Ovary (tissue), 9 donors: Measurements from ENCODE around the gene PAK5. TPM values are rescaled to one million over a fixed set of nuclear protein-coding genes. Genes with fewer than 3 reads are reported as not detected.

ENCODE experiments used
- DNase-seq, 5 donors: peaks; one replicate each; pipeline ENCODE4 v3.0.0-alpha.2; 2019 to 2020
- H3K27ac ChIP-seq, 2 donors: fragments of 200-600 bp; one replicate each; pipeline versions ENCODE4 v1.5.1 to v1.8.0; 2019 to 2022
- H3K27me3 ChIP-seq: fragments of 200-600 bp; one replicate; pipeline ENCODE4 v1.8.0; 2022
- H3K36me3 ChIP-seq: fragments of 200-600 bp; sonication (generic); one replicate; pipeline ENCODE4 v1.5.1; 2019
- H3K4me1 ChIP-seq: one replicate; pipeline ENCODE4 v1.8.1; 2013; ENCODE audit warnings: mild to moderate bottlenecking, moderate library complexity; ENCODE audit not compliant: insufficient read depth
- H3K4me3 ChIP-seq: fragments of 200-600 bp; sonication (generic); one replicate; pipeline ENCODE4 v1.5.1; 2017
- H3K9me3 ChIP-seq, 2 donors: fragments of 200-600 bp in 1 of 2; sonication (generic) in 1 of 2; one replicate each; pipeline versions ENCODE4 v1.5.1 to v1.8.1; 2013 to 2019; ENCODE audit warnings: mild to moderate bottlenecking in 1 of 2, moderate library complexity in 1 of 2
- CTCF ChIP-seq, 3 donors: fragments of 450-650 bp in 2 of 3; fragments of 200-600 bp in 1 of 3; IDR thresholded peaks; one replicate each; pipeline versions ENCODE4 v1.5.1 to v1.8.0; 2016 to 2022; ENCODE audit warnings: antibody characterized with exemption in 3 of 3, mild to moderate bottlenecking in 1 of 3
- EP300 ChIP-seq: sonication (generic); formaldehyde crosslinking; IDR thresholded peaks from one replicate; pipeline ENCODE4 v1.6.1; 2017; ENCODE audit warnings: antibody characterized with exemption
- POLR2A ChIP-seq: fragments of 450-650 bp; IDR thresholded peaks from one replicate; pipeline ENCODE4 v1.6.1; 2017; ENCODE audit warnings: antibody characterized with exemption, mild to moderate bottlenecking, moderate library complexity
- WGBS, 3 donors: extraction: QIAGEN DNeasy Blood & Tissue Kit in 1 of 3; methylation state at CpG; one replicate each; pipeline versions ENCODE4 v1.1.5 to v1.1.7; 2013 to 2017; 5-methylcytosine and 5-hydroxymethylcytosine counted together
- intact Hi-C, 4 donors: fragments of 100-400 bp; cut with DNase I; formaldehyde crosslinking; loops; one replicate each; pipeline versions ENCODE4 v1.11.0 to v1.15.1; 2022 to 2023
- polyA plus RNA-seq, 2 donors: library from polyadenylated mRNA; stranded (reverse); fragments of 200-250 nt in 1 of 2; fragments of 350-450 nt in 1 of 2; fragmentation: Illumina TruSeq in 1 of 2; extraction: RNeasy Lipid Tissue Mini Kit (QIAGEN cat#74804) in 1 of 2; gene quantifications; one replicate each; pipeline ENCODE4 v1.2.3, GENCODE V29; 2013 to 2014
- total RNA-seq, 7 donors: library from RNA; depleted of rRNA in 2 of 7; stranded (reverse); fragments of >200 nt in 2 of 7; fragmentation: NEBNext Ultra II Directional in 3 of 7; extraction: Animal tissue kit (Norgen Biotek cat#: 25700) in 3 of 7; gene quantifications; one replicate each; pipeline versions ENCODE4 v1.1.0 to v1.2.4, GENCODE V29; 2016 to 2023
- donor health status: DM: no; HTN: no; CAD: no; lungs with moderate emphysema.
- donor health status: DM: no; HTN: no; CAD: no.
- donor health status: Bipolar disorder and iron deficiency.
- donor health status: DM: yes; HTN: yes; CAD: no.
- donor health status: DM: no; HTN: no; CAD: no.
- donor health status: DM: yes; HTN: yes; CAD: no.

PAK5 gene
- total and polyA plus RNA-seq, 9 donors = under 0.01 to 0.47 (median 0.10) TPM; not detected in 2

DNA sequence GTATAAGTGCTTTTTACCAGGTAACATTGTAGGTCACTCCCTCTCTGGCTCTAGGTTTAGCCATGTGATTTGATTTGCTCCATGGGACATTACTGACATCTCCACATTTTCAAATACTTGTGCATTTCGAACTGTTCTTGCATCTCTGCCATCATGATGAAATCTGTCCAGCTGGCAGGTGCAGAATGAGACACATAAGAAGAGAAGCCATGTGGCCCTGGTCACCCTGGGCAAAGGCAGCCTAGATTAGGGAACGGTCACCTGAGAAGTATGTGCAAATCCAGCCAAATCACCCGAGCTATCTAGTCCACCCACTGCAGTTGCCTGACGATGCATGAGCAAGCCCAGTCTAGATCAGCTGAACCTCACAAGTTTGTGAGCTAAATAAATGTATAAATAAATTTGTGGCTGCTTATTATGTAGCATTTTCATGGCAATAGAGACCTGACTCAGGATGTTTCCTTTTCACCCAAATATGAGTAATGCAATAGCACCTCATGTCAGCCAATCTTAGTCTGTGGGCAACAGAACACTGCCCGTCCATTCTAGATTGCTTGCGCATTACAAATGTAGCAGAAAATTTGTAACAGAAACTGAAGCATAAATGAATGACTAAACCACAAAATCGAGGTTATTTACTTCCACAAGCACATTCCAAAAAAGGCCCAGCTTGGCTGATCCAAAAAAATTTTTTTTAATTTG is 115.2 kb downstream of the PAK5 start:
- H3K9me3 ChIP-seq = no peaks in the 10 kb centered on the region
- H3K27ac ChIP-seq = no peak overlapping the region
- no peaks in the 10 kb centered on the region for H3K36me3 ChIP-seq
- no peak overlapping the region for H3K4me3 ChIP-seq
- WGBS, 3 donors = 77 to 88% (median 78%) methylated on average over 7 of the region's 7 CpGs
- no peaks in the 10 kb centered on the region for H3K4me1 ChIP-seq
- intact Hi-C loops = no loop called here
- TF ChIP-seq POLR2A (no peak), CTCF (IDR thresholded peaks at IDR 0.05) (no peak)
- DNase-seq = no peak
- H3K27me3 ChIP-seq = no peaks in the 10 kb centered on the region

DNA sequence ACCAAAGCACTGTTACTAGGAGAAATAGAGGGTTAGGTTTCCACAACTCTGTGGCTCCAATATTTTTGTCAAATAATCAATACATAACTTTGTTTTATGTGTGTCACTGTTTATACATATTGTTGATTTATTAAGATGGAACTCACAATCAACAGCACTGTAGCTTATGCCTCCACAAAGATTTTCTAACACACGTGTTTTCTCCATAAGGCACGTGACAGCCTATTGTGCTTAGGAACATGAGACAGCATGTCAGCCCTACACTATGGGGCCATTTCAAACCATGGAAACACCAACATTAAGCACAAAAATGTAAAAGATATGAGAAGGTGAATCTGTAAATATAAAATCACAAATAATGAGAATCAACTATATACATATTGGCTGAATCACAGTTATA is 127.0 kb downstream of the PAK5 start:
- intact Hi-C loops = no loop called here
- Histone ChIP-seq H3K27ac (no peak overlapping the region), H3K27me3 (no peaks in the 10 kb centered on the region), H3K4me3 (no peak overlapping the region), H3K36me3 (no peaks in the 10 kb centered on the region), H3K4me1 (no peaks in the 10 kb centered on the region), H3K9me3 (no peaks in the 10 kb centered on the region)
- WGBS, 3 donors = 40 to 62% (median 42%) methylated on average over 2 of the region's 2 CpGs
- TF ChIP-seq CTCF (IDR thresholded peaks at IDR 0.05) (no peak), POLR2A (no peak), EP300 (no peak)
- DNase-seq = no peak

GRCh38 chr20:9710685-9711084 is 128.2 kb downstream of the PAK5 start:
- 64 to 81% (median 70%) methylated on average over 3 of the region's 3 CpGs for WGBS, 3 donors

DNA sequence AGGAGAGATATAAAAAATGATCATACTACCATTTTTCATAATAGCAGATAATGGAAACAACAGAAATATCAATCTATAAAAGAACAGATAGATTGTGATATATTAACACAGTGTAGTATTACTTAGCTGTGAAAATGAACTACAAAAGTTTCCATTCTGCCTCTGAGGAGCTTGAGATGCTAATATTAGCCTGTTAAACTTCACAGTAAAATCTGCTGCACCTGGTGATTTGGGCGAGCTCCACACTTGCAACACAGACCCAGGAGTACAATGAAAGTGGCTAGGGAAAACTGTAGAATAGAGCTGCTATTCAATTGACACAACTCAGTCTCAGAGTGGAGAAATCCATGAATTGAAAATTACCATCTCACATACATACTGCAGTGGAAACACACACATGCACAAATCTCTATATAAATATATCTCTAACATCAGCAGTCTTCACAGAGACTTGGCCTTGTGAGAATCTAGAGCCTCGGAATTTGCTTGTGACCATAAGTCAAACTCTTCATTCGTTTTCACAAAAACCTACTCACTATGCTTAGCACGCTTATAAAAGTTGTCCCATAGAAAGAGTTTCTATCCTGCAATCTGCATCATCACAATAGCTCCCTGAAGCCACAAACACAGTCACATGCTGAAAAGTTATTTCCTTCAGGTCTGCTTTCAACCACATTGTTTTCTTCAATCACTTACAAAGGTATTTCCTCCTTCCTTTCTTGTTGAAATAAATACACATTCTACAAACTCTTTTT is 133.0 kb downstream of the PAK5 start:
- WGBS, 3 donors = 65 to 74% (median 68%) methylated on average over 4 of the region's 4 CpGs
- Histone ChIP-seq H3K4me3 (no peak overlapping the region), H3K9me3 (no peaks in the 10 kb centered on the region), H3K4me1 (no peaks in the 10 kb centered on the region), H3K27me3 (no peaks in the 10 kb centered on the region), H3K36me3 (no peaks in the 10 kb centered on the region), H3K27ac (no peak overlapping the region)
- intact Hi-C loops = no loop called here
- no peak for DNase-seq
- TF ChIP-seq CTCF (IDR thresholded peaks at IDR 0.05) (no peak), POLR2A (no peak), EP300 (no peak)

More at GRCh38 chr20:9710685-9711084, 128.2 kb downstream of the PAK5 start:
- Histone ChIP-seq H3K4me3 (no peak overlapping the region), H3K9me3 (no peaks in the 10 kb centered on the region), H3K27ac (no peak overlapping the region), H3K4me1 (no peaks in the 10 kb centered on the region), H3K27me3 (no peaks in the 10 kb centered on the region), H3K36me3 (no peaks in the 10 kb centered on the region)
- intact Hi-C loops = no loop called here
- no peak for DNase-seq
- TF ChIP-seq EP300 (no peak), CTCF (IDR thresholded peaks at IDR 0.05) (no peak), POLR2A (no peak)
